HG02610 (cell line): ENCODE data around the gene ST3GAL4.
"Not testable (repeated sequence)": the region's sequence is repeated elsewhere in the genome, so short reads cannot be mapped to it uniquely, and the experiment has no call there.

Experiments used
- ATAC-seq: cut with Tn5 transposase; IDR thresholded peaks from one replicate; pipeline ENCODE4 v1.9.1; 2021; ENCODE audit warnings: mild to moderate bottlenecking, moderate library complexity; ENCODE audit not compliant: unreplicated experiment

Gene ST3GAL4

DNA sequence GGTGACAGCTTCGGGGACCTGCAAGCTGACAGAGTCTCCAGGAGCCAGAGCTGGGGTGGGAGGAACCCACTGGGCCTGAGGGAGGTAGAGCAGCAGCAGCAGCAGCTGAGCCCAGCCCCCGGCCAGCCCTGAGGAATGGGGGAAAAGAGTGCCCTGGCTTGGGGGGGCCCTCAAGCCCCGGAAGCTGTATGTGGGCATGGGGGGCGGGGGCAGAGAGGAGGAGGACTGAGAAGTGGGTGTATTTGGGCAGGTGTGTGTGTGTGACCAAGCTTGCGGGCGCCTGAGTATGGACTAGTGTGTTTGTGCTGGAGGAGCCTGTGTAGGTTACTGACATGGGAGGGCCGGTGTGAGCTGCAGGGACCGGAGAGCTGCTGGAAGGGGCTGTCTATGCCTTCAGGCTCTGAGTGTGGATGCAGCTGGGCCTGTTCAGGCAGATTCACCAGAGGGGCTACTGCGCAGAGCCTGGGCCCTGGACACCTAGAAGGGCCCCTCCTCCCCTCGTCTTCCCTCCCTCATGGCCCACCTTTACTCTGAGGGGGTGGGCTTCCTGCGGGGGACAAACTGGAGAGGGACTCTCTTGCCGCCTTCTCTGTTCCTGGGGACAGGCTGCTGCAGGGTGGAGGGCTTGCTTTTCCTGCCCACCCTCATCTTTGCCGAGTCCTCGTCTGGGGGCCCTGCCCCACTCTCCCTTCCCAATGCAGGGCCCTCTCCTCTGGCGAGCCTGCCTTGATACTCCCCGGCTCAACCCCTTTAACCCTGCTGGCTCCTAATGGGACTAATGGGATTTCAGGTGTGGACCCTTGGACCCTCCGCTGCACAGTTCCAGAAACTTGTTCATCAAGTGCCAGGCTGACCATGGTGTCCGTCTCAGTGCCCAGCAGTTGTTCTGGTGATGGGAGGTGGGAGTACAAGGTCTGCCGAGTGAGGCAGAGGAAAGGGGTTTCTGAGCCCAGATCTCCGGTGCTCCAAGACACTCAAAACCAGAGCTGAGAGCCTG is 28.2 kb downstream of the ST3GAL4 start:
- ATAC-seq = no peak

DNA sequence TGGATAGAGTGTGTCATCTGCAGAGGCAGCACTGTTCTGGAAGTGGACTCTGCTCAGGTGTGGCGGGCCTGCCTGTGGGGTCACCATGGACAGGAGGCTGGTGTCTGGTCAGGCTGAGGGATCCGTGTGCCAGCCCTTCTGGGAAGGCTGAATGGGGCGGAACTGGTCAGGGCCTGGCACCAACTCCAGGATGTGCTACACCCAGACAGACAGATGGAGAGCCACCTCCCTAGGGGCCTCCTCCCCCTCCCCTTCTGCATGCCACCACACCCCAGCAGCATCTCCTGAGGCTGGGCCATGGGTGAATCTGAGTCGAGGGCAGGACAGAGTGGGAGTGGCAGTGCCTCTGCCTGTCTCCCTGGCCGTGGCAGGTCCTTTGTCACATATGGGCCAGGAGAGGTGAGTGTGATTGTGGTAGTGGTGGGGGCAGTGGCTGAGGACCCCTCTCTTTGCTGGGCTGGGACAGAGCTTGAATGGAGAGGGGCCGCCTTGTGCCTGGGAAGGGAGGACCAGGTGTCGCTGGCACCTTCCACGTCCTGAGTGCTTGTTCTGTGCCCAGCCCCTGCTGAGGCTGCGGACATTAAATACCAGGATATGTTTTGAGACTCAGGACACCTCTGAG is 29.1 kb downstream of the ST3GAL4 start:
- ATAC-seq = no peak

DNA sequence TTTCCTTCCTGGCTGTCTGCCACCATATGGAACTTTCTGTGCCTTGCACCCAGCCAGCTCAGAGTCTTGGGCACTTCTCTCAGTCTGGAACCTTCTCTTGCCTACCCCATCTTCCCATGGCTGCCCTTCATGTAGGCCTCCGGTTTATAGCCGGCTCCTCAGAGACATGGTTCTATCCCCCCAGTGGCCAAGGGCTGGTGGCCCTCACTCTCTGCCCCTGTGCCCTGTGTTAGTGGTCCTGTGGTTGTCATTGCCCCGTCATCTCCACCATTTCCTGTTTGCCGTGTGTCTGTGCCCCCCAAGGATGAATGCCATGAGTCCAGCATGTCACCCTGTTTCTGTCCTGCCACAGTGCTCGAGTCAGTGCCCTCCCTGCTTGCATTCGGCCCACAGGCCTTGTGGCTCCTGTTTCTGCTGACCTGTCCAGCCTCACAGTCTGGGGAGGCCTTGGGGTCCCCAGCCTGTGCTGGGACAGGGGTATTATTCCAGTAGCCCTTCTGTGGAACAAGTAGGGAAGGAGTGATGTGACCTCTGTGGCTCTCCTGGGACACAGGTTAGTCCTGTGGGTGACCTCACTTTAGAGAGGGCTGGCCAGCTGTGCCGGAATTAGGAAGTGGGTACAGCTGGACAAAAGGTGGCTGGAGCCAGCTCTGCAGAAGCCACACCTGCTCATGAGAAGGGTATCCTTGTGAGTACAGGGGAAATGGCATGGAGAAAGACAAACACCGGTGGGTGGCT is 30.7 kb downstream of the ST3GAL4 start:
- ATAC-seq = no peak

DNA sequence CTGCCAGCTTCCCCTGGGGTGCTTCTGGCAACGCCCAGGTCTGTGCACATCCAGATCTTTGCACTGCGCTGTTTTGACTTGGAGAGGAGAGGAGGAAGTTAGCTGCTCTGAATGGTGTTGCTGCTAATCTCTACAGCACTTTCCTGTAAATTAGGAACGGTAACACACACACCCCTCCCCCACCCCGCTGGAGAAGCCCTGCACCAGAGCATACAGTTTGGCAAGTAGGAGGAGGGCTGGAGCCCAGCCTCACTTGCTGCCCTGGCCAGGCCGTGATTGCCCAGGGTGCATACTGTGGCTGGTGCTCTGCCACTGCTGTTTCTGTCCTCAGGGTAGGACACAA is 31.2 kb downstream of the ST3GAL4 start:
- not testable (repeated sequence) for ATAC-seq

DNA sequence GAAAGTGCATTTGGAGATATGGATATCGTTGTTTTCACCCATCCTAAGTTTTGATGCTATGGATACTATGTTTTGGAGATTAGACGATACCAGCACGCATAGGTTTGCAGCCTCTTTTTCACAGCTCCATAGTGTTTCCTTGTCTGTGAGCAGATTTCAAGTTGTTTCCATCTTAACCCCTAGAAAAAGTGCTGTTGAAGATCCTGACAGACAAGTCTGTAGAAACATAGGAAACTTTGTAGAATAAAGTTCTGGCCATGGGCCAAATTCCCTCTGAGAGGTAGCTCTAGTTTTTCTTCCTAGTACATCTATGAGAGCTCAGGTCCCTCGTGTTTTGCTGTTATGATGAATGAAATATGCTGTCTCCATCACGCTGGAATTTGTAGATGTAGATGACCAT is 32.4 kb downstream of the ST3GAL4 start:
- no peak for ATAC-seq

DNA sequence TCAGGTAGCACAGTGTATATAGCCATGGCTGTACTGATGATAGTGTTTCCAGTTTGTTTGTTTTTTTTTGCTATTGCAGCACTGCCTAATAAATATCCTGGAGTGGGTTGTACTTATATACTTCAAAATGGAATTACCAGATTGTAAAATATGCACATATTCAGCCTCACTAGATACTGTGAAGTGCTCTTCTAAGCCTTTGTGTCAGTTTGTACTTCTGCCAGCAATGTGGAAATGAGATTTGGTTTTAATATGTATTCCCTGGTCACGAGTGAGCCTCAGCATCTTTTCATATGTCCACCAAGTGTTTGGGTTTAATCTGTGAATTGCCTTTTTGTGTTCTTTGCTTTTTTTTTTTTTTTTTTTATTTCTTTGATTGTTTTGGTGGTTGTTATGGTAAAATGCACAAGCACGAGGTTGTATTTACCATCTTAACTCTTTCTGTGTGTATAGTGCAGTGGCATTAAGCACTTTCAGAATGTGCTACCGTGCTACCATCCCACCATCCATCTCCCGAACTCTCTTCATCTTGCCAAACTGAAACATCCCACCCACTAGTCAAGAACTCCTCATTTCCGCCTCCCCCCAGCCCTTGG is 34.9 kb downstream of the ST3GAL4 start:
- ATAC-seq = no peak

DNA sequence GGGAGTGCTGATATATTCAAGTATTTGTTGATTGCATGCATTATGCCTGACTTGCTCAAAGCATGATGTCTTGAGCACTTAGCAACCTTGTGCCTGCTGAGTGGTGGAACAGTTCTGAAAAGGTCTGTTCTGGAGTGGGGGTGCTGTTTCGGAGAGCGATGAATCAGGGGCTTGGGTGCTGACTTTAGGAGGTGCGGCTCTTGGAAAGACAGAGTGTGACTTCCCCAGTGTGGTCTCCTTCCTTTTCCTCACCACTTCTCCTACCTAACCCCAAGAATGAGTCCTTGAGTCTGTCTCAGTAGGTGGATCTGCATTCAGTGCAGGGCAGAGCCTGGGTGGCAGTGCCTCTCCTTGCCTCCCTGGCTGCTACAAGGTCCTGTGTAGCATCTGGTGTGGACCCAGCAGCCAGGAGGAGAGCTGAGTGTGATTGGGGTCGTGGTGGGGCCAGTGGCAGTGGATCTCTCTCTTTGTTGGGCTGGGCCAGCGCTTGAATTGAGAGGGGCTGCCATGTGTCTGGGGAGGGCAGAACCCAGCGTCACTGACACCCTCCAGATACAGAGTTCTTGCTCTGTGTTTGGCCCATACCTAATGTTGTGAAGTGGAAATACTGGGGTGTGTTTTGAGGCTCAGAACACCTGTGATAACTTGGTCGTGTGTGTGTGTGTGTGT is 35.9 kb downstream of the ST3GAL4 start:
- no peak for ATAC-seq

DNA sequence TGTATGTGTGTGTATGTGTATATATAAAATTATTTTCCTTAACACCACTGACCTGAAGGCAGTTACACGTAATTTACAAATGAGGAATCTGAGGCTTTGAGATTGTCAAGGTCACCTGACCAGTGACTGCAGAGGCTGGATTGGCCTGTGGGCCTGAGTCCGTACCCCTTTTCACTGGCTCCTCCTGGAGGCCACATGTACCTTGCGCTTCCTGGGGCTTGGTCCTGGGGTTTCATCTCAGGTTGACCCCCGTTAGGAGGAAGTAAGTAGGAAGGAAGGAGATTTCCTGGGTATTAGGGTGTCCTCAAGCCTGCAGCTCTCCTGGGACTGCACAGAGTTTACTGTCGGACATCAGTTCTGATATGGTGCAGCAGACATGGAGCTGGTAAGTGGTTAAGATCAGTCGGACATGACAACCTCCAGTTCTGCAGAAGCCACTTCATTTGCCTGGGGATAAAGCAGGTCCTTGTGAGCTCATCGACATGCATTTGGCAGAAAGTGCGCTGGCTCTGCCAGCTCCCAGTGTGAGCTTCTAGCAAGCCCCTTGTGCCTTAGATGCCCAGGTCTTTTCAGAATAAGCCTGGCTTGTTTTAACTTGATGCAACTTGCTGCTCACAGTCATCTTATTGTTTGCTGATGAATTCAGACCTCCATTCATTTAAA is 36.6 kb downstream of the ST3GAL4 start:
- peak; percentile 91 for ATAC-seq

DNA sequence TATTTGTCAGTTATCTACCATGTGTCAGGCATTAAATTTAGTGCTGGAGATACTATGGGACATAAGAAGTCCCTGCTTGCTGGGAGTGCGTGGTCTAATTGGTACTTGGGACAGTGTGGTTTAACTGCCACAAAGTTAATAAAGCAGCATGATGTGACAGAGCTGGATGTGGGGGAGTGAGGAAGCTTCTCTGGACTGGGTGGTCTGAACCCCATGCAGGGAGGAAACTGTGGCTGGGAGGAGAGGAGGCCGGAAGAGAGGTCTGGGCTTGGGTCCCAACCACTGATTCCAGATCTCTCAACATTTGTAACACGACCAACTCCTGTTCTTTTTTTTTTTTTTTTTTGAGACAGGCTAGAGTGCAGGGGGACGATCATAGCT is 37.1 kb downstream of the ST3GAL4 start:
- ATAC-seq = peak; percentile 25

DNA sequence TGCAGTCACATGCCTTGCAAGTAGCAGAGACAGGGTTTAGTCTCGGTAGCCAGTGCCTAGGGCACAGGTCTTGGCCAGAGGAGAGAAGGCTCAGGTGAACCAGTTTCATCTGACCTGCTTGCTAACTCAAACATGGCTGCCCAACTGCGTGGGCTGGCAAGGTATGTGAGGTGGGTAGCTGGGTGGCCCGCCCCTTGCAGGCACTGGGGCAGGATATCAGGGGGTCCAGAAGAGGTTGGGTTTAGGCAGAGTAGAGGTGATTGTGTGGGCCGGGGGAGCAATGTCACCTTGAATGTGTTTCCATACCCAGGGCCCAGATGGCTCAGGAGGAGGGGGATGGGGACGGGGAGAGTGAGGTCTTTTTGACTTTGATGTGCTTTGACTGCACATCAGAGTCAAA is 37.7 kb downstream of the ST3GAL4 start:
- ATAC-seq = no peak

DNA sequence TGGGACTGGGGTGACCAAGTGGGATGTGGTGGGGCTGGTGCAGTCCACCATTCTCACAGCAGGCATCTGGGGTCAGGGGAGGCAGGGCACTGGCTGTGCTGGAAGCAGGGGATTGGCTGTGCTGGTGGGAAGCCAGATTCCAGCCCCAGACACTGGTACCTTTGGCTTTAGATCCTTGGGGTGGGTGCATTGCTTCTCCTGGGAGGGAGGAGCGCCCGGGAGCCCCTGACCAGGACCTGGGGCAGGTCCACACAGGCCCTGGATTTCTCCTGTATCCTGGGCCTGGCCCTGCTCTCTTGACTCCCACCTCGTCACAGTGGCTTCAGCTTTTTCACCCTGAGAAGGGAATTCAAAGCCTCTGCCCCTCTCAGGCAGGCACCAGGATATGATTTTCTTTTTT is 38.5 kb downstream of the ST3GAL4 start:
- no peak for ATAC-seq

DNA sequence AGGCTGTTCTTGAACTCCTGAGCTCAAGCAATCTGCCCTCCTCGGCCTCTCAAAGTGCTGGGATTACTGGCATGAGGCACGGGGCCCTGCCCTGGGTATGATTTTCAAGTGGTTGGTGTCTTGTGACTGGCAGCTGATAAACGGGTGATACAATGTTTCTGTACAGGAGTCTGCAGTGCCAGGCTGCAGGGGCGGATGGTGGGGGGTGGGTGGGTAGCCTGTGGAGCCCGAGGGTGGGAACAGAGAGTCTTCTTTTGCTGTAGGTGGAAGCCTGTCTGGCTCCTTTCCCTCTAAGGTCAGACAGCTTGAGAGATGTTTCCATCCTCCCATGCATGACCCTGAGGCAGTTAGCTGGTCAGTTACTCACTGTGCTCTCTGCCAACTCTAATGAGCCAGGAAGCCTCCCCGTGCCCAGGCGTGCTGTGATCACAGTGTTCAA is 39.2 kb downstream of the ST3GAL4 start:
- ATAC-seq = not testable (repeated sequence)

DNA sequence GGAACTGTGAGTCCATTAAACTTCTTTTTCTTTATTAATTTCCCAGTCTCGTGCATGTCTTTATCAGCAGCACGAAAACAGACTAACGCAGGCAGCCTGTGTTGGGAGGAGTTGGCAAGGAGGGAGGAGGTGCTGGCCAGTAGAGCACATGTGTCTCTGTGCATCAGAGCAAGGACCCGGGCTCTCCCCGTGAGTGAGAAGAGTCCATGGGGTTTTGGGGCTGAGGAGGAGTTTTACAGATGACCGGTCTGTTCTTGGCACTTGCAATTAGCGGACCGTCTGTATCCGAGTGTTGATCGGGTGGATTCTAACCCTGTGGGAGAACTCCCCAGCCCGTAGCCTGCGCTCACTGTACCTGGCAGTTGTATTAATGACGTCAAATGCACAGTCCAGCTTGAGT is 40.3 kb downstream of the ST3GAL4 start:
- not testable (repeated sequence) for ATAC-seq

DNA sequence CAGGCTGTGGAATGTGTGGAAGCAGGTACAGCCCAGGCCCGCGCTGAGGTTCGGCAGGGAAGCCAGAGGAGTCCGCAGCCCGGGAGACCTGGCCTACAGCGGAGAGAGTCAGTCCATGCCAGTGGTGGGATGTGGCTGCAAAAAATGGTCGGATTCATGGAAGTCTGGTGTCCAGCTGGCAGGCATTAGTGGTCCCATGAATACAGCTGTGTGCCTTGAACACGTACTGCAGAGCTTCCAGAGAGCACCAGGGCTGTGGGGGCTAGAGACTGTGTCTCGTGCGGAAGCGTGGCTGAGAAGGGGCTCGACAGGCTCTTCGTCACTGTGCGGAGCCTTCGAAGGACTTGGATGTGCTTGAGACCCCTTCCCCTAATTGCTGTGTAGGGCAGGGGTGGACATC is 40.8 kb downstream of the ST3GAL4 start:
- ATAC-seq = not testable (repeated sequence)

DNA sequence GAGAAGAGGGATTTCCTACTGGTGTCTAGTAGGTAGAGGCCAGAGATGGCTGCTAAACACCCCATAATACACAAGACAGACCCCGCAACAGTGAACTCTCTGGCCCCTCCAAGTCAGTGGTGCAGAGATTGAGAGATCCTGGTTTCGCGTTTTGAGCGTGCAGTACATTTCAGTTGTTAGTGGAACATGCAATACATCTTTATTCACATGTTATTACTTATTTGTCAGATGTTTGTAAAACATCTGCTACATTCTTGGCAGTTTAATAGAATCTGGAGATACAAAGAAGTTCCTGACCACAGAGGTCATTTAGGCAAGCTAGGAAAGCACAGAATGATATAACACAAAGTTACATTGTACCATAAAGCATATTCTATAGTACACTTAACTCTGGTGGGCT is 41.5 kb downstream of the ST3GAL4 start:
- ATAC-seq = no peak

DNA sequence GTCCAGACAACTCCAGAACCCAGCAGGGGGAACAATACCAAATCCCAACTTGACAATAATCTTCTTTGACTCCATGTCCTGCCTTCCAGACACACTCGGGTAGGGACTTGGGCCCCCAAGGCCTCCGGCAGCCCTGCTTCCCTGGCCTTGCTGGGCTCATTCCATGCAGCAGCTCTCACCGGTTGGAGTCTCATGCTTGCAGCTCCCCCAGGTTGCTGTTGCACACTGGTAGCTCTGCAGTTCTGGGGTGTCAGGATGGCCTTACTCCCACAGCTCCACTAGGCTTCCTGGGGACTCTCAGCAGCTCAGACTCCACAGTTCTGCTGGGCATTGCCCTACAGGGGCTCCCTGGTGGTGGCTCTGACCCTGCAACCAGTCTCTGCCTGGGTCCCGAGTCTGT is 42.8 kb downstream of the ST3GAL4 start:
- no peak for ATAC-seq

DNA sequence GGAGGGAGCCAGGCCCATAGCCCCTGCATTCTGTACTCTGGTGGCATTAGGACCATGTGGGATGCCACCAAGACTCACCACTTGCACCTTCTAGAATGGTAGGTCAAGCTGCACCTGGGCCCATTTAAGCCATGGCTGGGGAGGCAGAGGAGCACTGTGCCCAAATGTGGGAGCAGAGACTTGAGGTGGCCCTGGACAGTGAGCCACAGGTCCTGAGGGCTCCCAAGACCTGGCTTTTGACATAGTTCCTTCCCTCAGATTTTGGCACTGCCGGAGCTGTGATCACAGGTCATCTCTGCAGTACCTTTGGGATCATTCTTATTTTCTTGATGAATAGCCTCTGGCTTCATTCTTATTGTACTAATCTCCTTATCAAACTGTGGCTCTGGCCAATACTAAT is 43.2 kb downstream of the ST3GAL4 start:
- ATAC-seq = no peak

DNA sequence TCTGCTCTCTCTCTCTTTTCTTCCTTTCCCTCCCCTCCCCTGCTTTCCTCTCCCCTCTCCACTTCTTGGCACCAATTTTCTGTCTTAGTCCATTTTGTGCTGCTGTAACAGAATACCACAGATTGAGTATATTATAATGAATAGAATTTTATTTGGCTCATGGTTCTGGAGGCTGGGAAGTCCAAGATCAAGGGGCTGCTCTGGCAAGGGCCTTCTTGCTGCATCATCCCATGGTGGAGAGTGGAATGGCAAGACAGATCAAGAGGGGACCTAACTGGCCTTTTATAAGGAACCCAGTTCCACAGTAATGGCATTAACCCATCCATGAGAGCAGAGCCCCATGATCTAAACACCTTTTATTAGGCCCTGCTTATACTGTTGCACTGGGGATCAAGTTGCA is 44.5 kb downstream of the ST3GAL4 start:
- no peak for ATAC-seq

DNA sequence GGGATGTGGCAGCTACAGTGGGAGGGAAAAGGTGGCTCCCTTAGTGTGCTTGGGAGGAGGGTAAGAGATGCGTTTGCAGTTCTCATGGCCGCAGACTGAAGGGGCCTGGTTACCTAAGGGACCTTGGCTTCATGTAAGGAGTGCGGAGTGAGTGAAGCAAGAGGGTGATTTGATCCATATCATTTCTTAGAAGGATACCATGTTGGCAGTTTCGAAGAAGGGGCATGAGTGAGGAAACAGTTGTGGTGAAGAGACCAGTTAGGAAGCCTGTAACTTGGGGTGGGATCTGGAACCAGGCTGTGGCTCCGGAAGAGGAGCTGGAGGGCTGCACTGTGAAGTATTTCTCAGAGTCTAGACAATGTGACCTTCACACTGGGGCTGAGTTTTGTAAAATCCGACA is 45.0 kb downstream of the ST3GAL4 start:
- ATAC-seq = no peak

DNA sequence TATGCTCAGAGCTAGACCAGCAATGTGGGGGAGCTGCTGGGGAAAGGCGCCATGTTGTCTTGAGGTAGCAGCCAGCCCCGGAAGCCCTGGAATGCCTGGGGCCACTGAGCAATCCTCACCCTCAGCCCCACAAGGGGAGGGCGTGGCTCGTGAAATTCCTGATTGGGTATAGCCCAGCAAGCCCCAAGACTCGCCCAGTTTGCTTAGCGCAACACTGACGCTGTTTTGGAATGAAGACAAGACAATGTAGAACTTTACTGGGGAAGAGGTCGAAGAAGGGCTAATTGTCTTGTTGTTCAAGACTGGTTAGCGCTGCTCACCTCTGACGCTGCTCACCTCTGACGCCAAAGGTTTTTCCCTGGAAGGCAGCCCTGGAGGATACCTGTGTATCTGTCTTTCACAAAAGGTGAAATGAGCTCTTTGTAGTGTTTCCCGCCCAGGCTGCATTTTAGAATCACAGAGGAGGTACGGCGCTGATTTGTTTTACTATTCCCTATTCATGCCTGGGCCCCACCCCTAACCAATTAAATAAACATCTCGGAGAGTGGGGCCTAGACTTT is 47.6 kb downstream of the ST3GAL4 start:
- no peak for ATAC-seq
